GM10248 (cell line): ENCODE data around the gene CASP9.
"Not testable (repeated sequence)": the region's sequence is repeated elsewhere in the genome, so short reads cannot be mapped to it uniquely, and the experiment has no call there.

Source experiments
- CTCF ChIA-PET: fragments of 300-600 bp; sonication (Branson Sonifier 250); formaldehyde crosslinking; extraction: SDS; loops from one replicate; lab custom pipeline; 2021; ENCODE audit warnings: antibody characterized with exemption; lab: Yijun Ruan, JAX
- POLR2A ChIA-PET: fragments of 350-650 bp; sonication (Branson Sonifier 250); formaldehyde crosslinking; extraction: SDS; loops from one replicate; lab custom pipeline; 2020; ENCODE audit warnings: antibody characterized with exemption; lab: Yijun Ruan, JAX
- DNase-seq: peaks from one replicate; pipeline ENCODE4 v3.0.0; 2012; ENCODE audit errors: extremely low spot score
- CTCF ChIP-seq: IDR thresholded peaks from 2 replicates; pipeline ENCODE4 v1.5.1; 2012; ENCODE audit warnings: mild to moderate bottlenecking, low read depth; ENCODE audit errors: extremely low read depth, missing control alignments, control extremely low read depth

Gene CASP9

GRCh38 chr1:15479654-15480347 is 44.2 kb downstream of the CASP9 start:
- POLR2A ChIA-PET, result no interaction called here
- CTCF ChIA-PET, result no interaction called here
- TF ChIP-seq CTCF, result no peak
- no peak for DNase-seq

GRCh38 chr1:15477646-15478212 is 46.3 kb downstream of the CASP9 start:
- no peak for DNase-seq
- ChIA-PET POLR2A (no interaction called here), CTCF (no interaction called here)
- no peak for TF ChIP-seq CTCF

GRCh38 chr1:15476927-15477326 is 47.1 kb downstream of the CASP9 start:
- CTCF ChIA-PET, result interaction anchor here (1.9 kb wide), 1 partner anchor 46 kb away, joined by 4 read pairs; no protein-coding TSS in a partner anchor
- POLR2A ChIA-PET, result no interaction called here
- no peak for TF ChIP-seq CTCF
- DNase-seq, result no peak

GRCh38 chr1:15475752-15476314 is 48.2 kb downstream of the CASP9 start, which contains the start of gene CELA2B:
CELA2B (plus strand) TSS chr1:15476104; CDS start chr1:15476126, 22 bp downstream.
- ChIA-PET CTCF (interaction anchor here (1.9 kb wide), 1 partner anchor 44 kb away, joined by 4 read pairs; no protein-coding TSS in a partner anchor), POLR2A (no interaction called here)
- no peak for DNase-seq
- no peak for TF ChIP-seq CTCF

- ChIA-PET CTCF (no interaction called here), POLR2A (no interaction called here)
- no peak for TF ChIP-seq CTCF
- DNase-seq, result no peak
Measured at GRCh38 chr1:15472587-15472986, 51.4 kb downstream of the CASP9 start.

- CTCF ChIA-PET, result interaction anchor here (1.5 kb wide), 1 partner anchor 148 kb away, joined by 3 read pairs; no protein-coding TSS in a partner anchor
- DNase-seq, POLR2A ChIA-PET: not testable (repeated sequence)
Measured at GRCh38 chr1:15471723-15472122, 52.3 kb downstream of the CASP9 start.

- CTCF ChIA-PET, result interaction anchor here (1.5 kb wide), 1 partner anchor 147 kb away, joined by 3 read pairs; no protein-coding TSS in a partner anchor
- POLR2A ChIA-PET, DNase-seq: not testable (repeated sequence)
Measured at GRCh38 chr1:15471067-15471466, 52.9 kb downstream of the CASP9 start.

GRCh38 chr1:15469821-15470448 is 54.1 kb downstream of the CASP9 start:
- DNase-seq, CTCF ChIA-PET, POLR2A ChIA-PET: not testable (repeated sequence)
